Measurements from ENCODE around the gene NXT1. TPM values are rescaled to one million over a fixed set of nuclear protein-coding genes. Genes with fewer than 3 reads are reported as not detected.

Gene NXT1
- total and polyA plus RNA-seq, 2 donors (not counting 1 experiment from before 2014, with no cell fraction given) = 21.4 to 147 TPM

- POLR2A ChIA-PET = interaction anchor here (3.0 kb wide), 2 partner anchors 10 kb away, joined by 26 to 30 read pairs; partner anchors contain the start of gene NXT1
- Histone ChIP-seq H3K27me3 (replicated peaks in 1 of 4; ENCODE audit: control extremely low read depth in 1 of 4, control insufficient read depth in 3 of 4, insufficient read depth in 4 of 4, low read length in 3 of 4) (no peaks in the 10 kb centered on the region), H3K4me3 (ENCODE audit: control extremely low read depth in 1 of 5, extremely low read depth in 1 of 5, insufficient read depth in 1 of 5, low read depth in 2 of 5, low read length in 4 of 5) (no peak overlapping the region), H3K27ac (ENCODE audit: low read length in 2 of 2) (peak overlapping the region in 1 of 2 donors; percentile 96), H3K9ac (ENCODE audit: low read length) (peak overlapping the region; percentile 83), H2AFZ (ENCODE audit: insufficient read depth, low read depth, low read length, poor library complexity, severe bottlenecking) (no peak overlapping the region), H3K4me2 (replicated peaks; ENCODE audit: low read depth, low read length, poor library complexity, severe bottlenecking) (peak overlapping the region; percentile 87), H3K36me3 (replicated peaks in 1 of 2; ENCODE audit: control extremely low read depth in 1 of 2, control insufficient read depth in 1 of 2, extremely low read depth in 1 of 2, insufficient read depth in 2 of 2, low read length in 1 of 2) (peaks cover 0 to 12% of the 10 kb centered on the region in 2 experiments), H3K4me1 (ENCODE audit: control insufficient read depth in 2 of 2, insufficient read depth in 2 of 2, low read length in 2 of 2) (peaks cover 29 to 43% of the 10 kb centered on the region in 2 donors), H3K79me2 (ENCODE audit: control insufficient read depth, insufficient read depth, low read length) (peaks cover 44% of the 10 kb centered on the region), H4K20me1 (ENCODE audit: control insufficient read depth, insufficient read depth, low read length, poor library complexity, severe bottlenecking) (no peaks in the 10 kb centered on the region), H3K9me3 (ENCODE audit: control extremely low read depth in 1 of 3, control insufficient read depth in 2 of 3, insufficient read depth in 1 of 3, low read length in 2 of 3) (no peaks in the 10 kb centered on the region)
- no peak for DNase-seq
- WGBS (ENCODE audit: insufficient coverage) = 100% methylated on average over 1 of the region's 1 CpG
- H3K9me3 Mint-ChIP-seq (ENCODE audit: insufficient read depth) = no peaks in the 10 kb centered on the region
- H3K27me3 Mint-ChIP-seq = no peaks in the 10 kb centered on the region
- peak overlapping the region; percentile 99 for H3K27ac Mint-ChIP-seq
- H3K4me3 Mint-ChIP-seq = peak overlapping the region; percentile 91
- CTCF ChIA-PET = interaction anchor here (1.3 to 2.5 kb wide), 2 partner anchors 11 to 61 kb away, joined by 4 to 12 read pairs; partner anchors contain the start of genes NAPB and NXT1
- no peak for ATAC-seq (ENCODE audit: low read depth)
- intact Hi-C loops (cut with micrococcal nuclease) = loop anchor here (5.0 kb wide), 1 partner anchor 1697 kb away; the partner anchor contains the start of gene ACSS1
- TF ChIP-seq CTCF (IDR thresholded peaks at IDR 0.05) = no peak
- no peak for TF ChIP-seq EZH2 (IDR thresholded peaks at IDR 0.05; ENCODE audit: borderline replicate concordance, insufficient read depth, low read depth, low read length, poor library complexity, severe bottlenecking)
- peaks cover 53% of the 10 kb centered on the region for H3K4me1 Mint-ChIP-seq
Measured at GRCh38 chr20:23360531-23360930, 9.9 kb downstream of the NXT1 start.

- Histone ChIP-seq H3K4me2 (replicated peaks; ENCODE audit: low read depth, low read length, poor library complexity, severe bottlenecking) (peak overlapping the region; percentile 87), H3K9me3 (ENCODE audit: control extremely low read depth in 1 of 3, control insufficient read depth in 2 of 3, insufficient read depth in 1 of 3, low read length in 2 of 3) (no peaks in the 10 kb centered on the region), H4K20me1 (ENCODE audit: control insufficient read depth, insufficient read depth, low read length, poor library complexity, severe bottlenecking) (peaks cover under 1% of the 10 kb centered on the region), H3K4me3 (ENCODE audit: control extremely low read depth in 1 of 5, extremely low read depth in 1 of 5, insufficient read depth in 1 of 5, low read depth in 2 of 5, low read length in 4 of 5) (peak overlapping the region; percentile 74 to 97 (median 82)), H3K4me1 (ENCODE audit: control insufficient read depth in 2 of 2, insufficient read depth in 2 of 2, low read length in 2 of 2) (peaks cover 33 to 49% of the 10 kb centered on the region in 2 donors), H3K36me3 (replicated peaks in 1 of 2; ENCODE audit: control extremely low read depth in 1 of 2, control insufficient read depth in 1 of 2, extremely low read depth in 1 of 2, insufficient read depth in 2 of 2, low read length in 1 of 2) (peaks cover 0 to 13% of the 10 kb centered on the region in 2 experiments), H3K79me2 (ENCODE audit: control insufficient read depth, insufficient read depth, low read length) (peaks cover 44% of the 10 kb centered on the region), H2AFZ (ENCODE audit: insufficient read depth, low read depth, low read length, poor library complexity, severe bottlenecking) (peak overlapping the region; percentile 83), H3K27me3 (replicated peaks in 1 of 4; ENCODE audit: control extremely low read depth in 1 of 4, control insufficient read depth in 3 of 4, insufficient read depth in 4 of 4, low read length in 3 of 4) (no peaks in the 10 kb centered on the region), H3K9ac (ENCODE audit: low read length) (peak overlapping the region; percentile 83), H3K27ac (ENCODE audit: low read length in 2 of 2) (peak overlapping the region; percentile 96 to 99)
- WGBS (ENCODE audit: insufficient coverage) = 6% methylated on average over 6 of the region's 8 CpGs
- Mint-ChIP-seq H3K27ac (peak overlapping the region; percentile 99), H3K4me1 (peaks cover 56% of the 10 kb centered on the region), H3K9me3 (ENCODE audit: insufficient read depth) (no peaks in the 10 kb centered on the region), H3K4me3 (peak overlapping the region; percentile 91), H3K27me3 (no peaks in the 10 kb centered on the region)
- intact Hi-C loops (cut with micrococcal nuclease) = loop anchor here (5.0 kb wide), 1 partner anchor 1696 kb away; the partner anchor contains the start of gene ACSS1
- POLR2A ChIA-PET = interaction anchor here (3.0 kb wide), 1 partner anchor 11 kb away, joined by 30 read pairs; the partner anchor contains the start of gene NXT1
- DNase-seq (no peak), ATAC-seq (ENCODE audit: low read depth) (no peak)
- TF ChIP-seq EZH2 (IDR thresholded peaks at IDR 0.05; ENCODE audit: borderline replicate concordance, insufficient read depth, low read depth, low read length, poor library complexity, severe bottlenecking) (no peak), CTCF (IDR thresholded peaks at IDR 0.05) (no peak)
- CTCF ChIA-PET = interaction anchor here (1.1 to 2.5 kb wide), 2 partner anchors 8 to 11 kb away, joined by 4 to 12 read pairs; partner anchors contain the start of gene NXT1
Measured at GRCh38 chr20:23361119-23361475, 10.5 kb downstream of the NXT1 start.

Data from B cell (primary cell).